HCT116 (cell line): Measurements from ENCODE around the gene MRPL58.

Source experiments
- MAX ChIP-seq: IDR thresholded peaks from 2 replicates; pipeline ENCODE4 v1.6.1; 2012
- SIN3A ChIP-seq: IDR thresholded peaks from 2 replicates; pipeline ENCODE4 v1.6.1; 2012; ENCODE audit warnings: low read depth

- TF ChIP-seq MAX, result no peak
- TF ChIP-seq SIN3A, result no peak
These were observed 39.5 kb downstream of the MRPL58 start for GRCh38 chr17:75051941-75052340.
